Kidney epithelial cell (primary cell): Measurements from ENCODE around the gene REST. TPM values are rescaled to one million over a fixed set of nuclear protein-coding genes. Genes with fewer than 3 reads are reported as not detected.
"Not testable (repeated sequence)": the region's sequence is repeated elsewhere in the genome, so short reads cannot be mapped to it uniquely, and the experiment has no call there.

Source experiments
- DNase-seq: peaks from one replicate; pipeline ENCODE4 v3.0.0-alpha.2; 2010; ENCODE audit warnings: low read depth
- H3K27me3 ChIP-seq: 2 replicates; pipeline ENCODE4 v1.6.0; 2011; ENCODE audit warnings: low read length; ENCODE audit not compliant: control insufficient read depth, insufficient read depth
- H3K36me3 ChIP-seq: 2 replicates; pipeline ENCODE4 v1.5.1; 2011; ENCODE audit warnings: low read length; ENCODE audit not compliant: control insufficient read depth, insufficient read depth
- H3K4me3 ChIP-seq: 2 replicates; pipeline ENCODE4 v1.5.1; 2011; ENCODE audit warnings: low read depth, mild to moderate bottlenecking, control low read depth, low read length
- CTCF ChIP-seq: IDR thresholded peaks from 2 replicates; pipeline ENCODE4 v1.5.1; 2011; ENCODE audit warnings: mild to moderate bottlenecking, moderate library complexity, low read length, control low read depth, inconsistent platforms; ENCODE audit not compliant: insufficient read depth, poor library complexity, severe bottlenecking
- total RNA-seq: library from RNA; depleted of rRNA; stranded (reverse); fragments of >200 nt; gene quantifications from 2 replicates; pipeline ENCODE4 v1.2.3, GENCODE V29; 2015

The REST gene
- total RNA-seq, 1 donor from 2014 or later = 46.0 TPM

- H3K27me3 ChIP-seq = no peaks in the 10 kb centered on the region
- H3K4me3 ChIP-seq = peak overlapping the region; percentile 91
- no peak for TF ChIP-seq CTCF
- DNase-seq = no peak
- no peaks in the 10 kb centered on the region for H3K36me3 ChIP-seq
These were observed 959 bp upstream of the REST start for GRCh38 chr4:56906489-56907393.

GRCh38 chr4:56908206-56909085 lies 746 bp downstream of the REST start:
- no peak for TF ChIP-seq CTCF
- no peak for DNase-seq
- peak overlapping the region; percentile 91 for H3K4me3 ChIP-seq
- no peaks in the 10 kb centered on the region for H3K27me3 ChIP-seq
- H3K36me3 ChIP-seq = no peaks in the 10 kb centered on the region

GRCh38 chr4:56909086-56909894 lies 1.6 kb downstream of the REST start:
- Histone ChIP-seq H3K27me3 (no peaks in the 10 kb centered on the region), H3K36me3 (no peaks in the 10 kb centered on the region), H3K4me3 (peak overlapping the region; percentile 91)
- DNase-seq = no peak
- no peak for TF ChIP-seq CTCF

GRCh38 chr4:56910172-56910967 lies 2.7 kb downstream of the REST start:
- no peak for DNase-seq
- H3K36me3 ChIP-seq = no peaks in the 10 kb centered on the region
- no peak for TF ChIP-seq CTCF
- no peaks in the 10 kb centered on the region for H3K27me3 ChIP-seq
- H3K4me3 ChIP-seq = peak overlapping the region; percentile 91

- no peak for DNase-seq
- Histone ChIP-seq H3K27me3 (no peaks in the 10 kb centered on the region), H3K36me3 (no peaks in the 10 kb centered on the region), H3K4me3 (no peak overlapping the region)
- TF ChIP-seq CTCF = no peak
These were observed 6.6 kb downstream of the REST start for GRCh38 chr4:56914336-56914735.

GRCh38 chr4:56914977-56915376 lies 7.3 kb downstream of the REST start:
- H3K4me3 ChIP-seq, H3K27me3 ChIP-seq, H3K36me3 ChIP-seq, DNase-seq: not testable (repeated sequence)
